Liver (tissue), 9 donors: ENCODE measurements around the gene SYS1. TPM values are rescaled to one million over a fixed set of nuclear protein-coding genes. Genes with fewer than 3 reads are reported as not detected.

ENCODE experiments used
- DNase-seq: peaks from one replicate; pipeline ENCODE4 v3.0.0-alpha.2; 2017; ENCODE audit warnings: low spot score
- H3K27ac ChIP-seq, 2 donors: one replicate each; pipeline ENCODE4 v1.7.0; 2013; ENCODE audit warnings: inconsistent platforms in 2 of 2, low read length in 2 of 2, control low read depth in 1 of 2, low read depth in 1 of 2, mild to moderate bottlenecking in 1 of 2
- H3K27me3 ChIP-seq, 4 donors: one replicate each; pipeline versions ENCODE4 v1.6.1 to v1.7.0; 2013; ENCODE audit warnings: low read length in 3 of 4, inconsistent platforms in 1 of 4, mild to moderate bottlenecking in 1 of 4, moderate library complexity in 1 of 4; ENCODE audit not compliant: control insufficient read depth in 4 of 4, insufficient read depth in 4 of 4
- H3K36me3 ChIP-seq, 4 donors: one replicate each; pipeline versions ENCODE4 v1.6.1 to v1.7.0; 2013; ENCODE audit warnings: low read length in 3 of 4, mild to moderate bottlenecking in 3 of 4, low read depth in 1 of 4, moderate library complexity in 1 of 4; ENCODE audit not compliant: control insufficient read depth in 4 of 4, insufficient read depth in 3 of 4
- H3K4me1 ChIP-seq, 4 donors: one replicate each; pipeline versions ENCODE4 v1.6.1 to v1.7.0; 2013; ENCODE audit warnings: low read length in 3 of 4, mild to moderate bottlenecking in 3 of 4, moderate library complexity in 1 of 4; ENCODE audit not compliant: control insufficient read depth in 4 of 4, insufficient read depth in 4 of 4
- H3K4me3 ChIP-seq, 3 donors: one replicate each; pipeline versions ENCODE4 v1.6.1 to v1.7.0; 2013; ENCODE audit warnings: low read length in 3 of 3, control low read depth in 1 of 3, low read depth in 1 of 3, mild to moderate bottlenecking in 1 of 3
- H3K9ac ChIP-seq, 2 donors: one replicate each; pipeline ENCODE4 v1.7.0; 2013; ENCODE audit warnings: low read length in 2 of 2, mild to moderate bottlenecking in 2 of 2, moderate library complexity in 2 of 2, control low read depth in 1 of 2, low read depth in 1 of 2
- H3K9me3 ChIP-seq, 4 donors: one replicate each; pipeline versions ENCODE4 v1.6.1 to v1.7.0; 2013; ENCODE audit warnings: low read length in 3 of 4; ENCODE audit not compliant: control insufficient read depth in 4 of 4
- EGR1 ChIP-seq, 2 donors: IDR thresholded peaks; 2 replicates each; pipeline ENCODE4 v1.6.1; 2016 to 2018; ENCODE audit warnings: antibody characterized with exemption in 2 of 2, low read depth in 2 of 2
- FOXA1 ChIP-seq: IDR thresholded peaks from 2 replicates; pipeline ENCODE4 v1.6.1; 2016; ENCODE audit warnings: antibody characterized with exemption
- FOXA2 ChIP-seq: IDR thresholded peaks from 2 replicates; pipeline ENCODE4 v1.6.1; 2016; ENCODE audit warnings: antibody characterized with exemption
- GABPA ChIP-seq, 2 donors: IDR thresholded peaks in 1 of 2; conservative IDR thresholded peaks in 1 of 2; 2 replicates each; pipeline ENCODE4 v1.6.1; 2016; ENCODE audit warnings: antibody characterized with exemption in 2 of 2, mild to moderate bottlenecking in 1 of 2, moderate library complexity in 1 of 2
- HNF4A ChIP-seq, 2 donors: conservative IDR thresholded peaks; 2 replicates each; pipeline ENCODE4 v1.6.1; 2016; ENCODE audit warnings: antibody characterized with exemption in 2 of 2, mild to moderate bottlenecking in 2 of 2
- HNF4G ChIP-seq: IDR thresholded peaks from 2 replicates; pipeline ENCODE4 v1.6.1; 2016; ENCODE audit warnings: antibody characterized with exemption
- JUND ChIP-seq, 2 donors: IDR thresholded peaks; 2 replicates each; pipeline ENCODE4 v1.6.1; 2016; ENCODE audit warnings: antibody characterized with exemption in 2 of 2
- NR2F2 ChIP-seq: IDR thresholded peaks from 2 replicates; pipeline ENCODE4 v1.6.1; 2016; ENCODE audit warnings: antibody characterized with exemption
- RAD21 ChIP-seq, 2 donors: IDR thresholded peaks; 2 replicates each; pipeline ENCODE4 v1.6.1; 2016; ENCODE audit warnings: antibody characterized with exemption in 2 of 2, mild to moderate bottlenecking in 2 of 2
- RXRA ChIP-seq, 2 donors: IDR thresholded peaks; 2 replicates each; pipeline ENCODE4 v1.6.1; 2017 to 2018; ENCODE audit warnings: antibody characterized with exemption in 2 of 2, mild to moderate bottlenecking in 1 of 2
- SP1 ChIP-seq: IDR thresholded peaks from 2 replicates; pipeline ENCODE4 v1.6.1; 2018; ENCODE audit warnings: antibody characterized with exemption, mild to moderate bottlenecking
- TAF1 ChIP-seq: conservative IDR thresholded peaks from 2 replicates; pipeline ENCODE4 v1.6.1; 2016; ENCODE audit warnings: antibody characterized with exemption, mild to moderate bottlenecking
- YY1 ChIP-seq: IDR thresholded peaks from 2 replicates; pipeline ENCODE4 v1.6.1; 2016; ENCODE audit warnings: antibody characterized with exemption, mild to moderate bottlenecking
- WGBS: extraction: QIAGEN DNeasy Blood & Tissue Kit; methylation state at CpG from one replicate; pipeline ENCODE4 v1.1.7; 2013; 5-methylcytosine and 5-hydroxymethylcytosine counted together
- polyA plus RNA-seq, 2 donors: library from polyadenylated mRNA; stranded (reverse) in 1 of 2; unstranded in 1 of 2; fragments of 200-250 nt in 1 of 2; fragments of >200 nt in 1 of 2; fragmentation: Nextera tagmentation in 1 of 2; extraction: Ambion mirVana in 1 of 2; gene quantifications; one replicate each; pipeline versions ENCODE4 v1.2.1 to v1.2.3, GENCODE V29; 2013 to 2015
- total RNA-seq, 2 donors: library from RNA; depleted of rRNA; stranded (reverse); fragments of >200 nt; gene quantifications; one replicate each; pipeline ENCODE4 v1.2.3, GENCODE V29; 2014
- TF ChIP-seq, protein P1 (sequence below): IDR thresholded peaks from 2 replicates; pipeline ENCODE4 v1.6.1; 2016; ENCODE audit warnings: antibody characterized with exemption, mild to moderate bottlenecking
- TF ChIP-seq, protein P2 (sequence below): fragments of 150-350 bp; IDR thresholded peaks from 2 replicates; pipeline ENCODE4 v1.5.1; 2017; ENCODE audit warnings: improper control_type of control experiment, low read depth, low read length; ENCODE audit not compliant: missing input control
- TF ChIP-seq, protein P3 (sequence below): IDR thresholded peaks from 2 replicates; pipeline ENCODE4 v1.6.1; 2016; ENCODE audit warnings: antibody characterized with exemption
- TF ChIP-seq, protein P4 (sequence below): IDR thresholded peaks from 2 replicates; pipeline ENCODE4 v1.6.1; 2016; ENCODE audit warnings: antibody characterized with exemption
- TF ChIP-seq, protein P5 (sequence below): IDR thresholded peaks from 2 replicates; pipeline ENCODE4 v1.6.1; 2016; ENCODE audit warnings: antibody characterized with exemption
- donor health status: healthy.
- donor health status: healthy.
- donor health status: healthy.
- donor health status: healthy.
- donor health status: healthy.

SYS1 gene
- total and polyA plus RNA-seq, 4 donors = 15.0 to 37.8 (median 28.1) TPM

DNA sequence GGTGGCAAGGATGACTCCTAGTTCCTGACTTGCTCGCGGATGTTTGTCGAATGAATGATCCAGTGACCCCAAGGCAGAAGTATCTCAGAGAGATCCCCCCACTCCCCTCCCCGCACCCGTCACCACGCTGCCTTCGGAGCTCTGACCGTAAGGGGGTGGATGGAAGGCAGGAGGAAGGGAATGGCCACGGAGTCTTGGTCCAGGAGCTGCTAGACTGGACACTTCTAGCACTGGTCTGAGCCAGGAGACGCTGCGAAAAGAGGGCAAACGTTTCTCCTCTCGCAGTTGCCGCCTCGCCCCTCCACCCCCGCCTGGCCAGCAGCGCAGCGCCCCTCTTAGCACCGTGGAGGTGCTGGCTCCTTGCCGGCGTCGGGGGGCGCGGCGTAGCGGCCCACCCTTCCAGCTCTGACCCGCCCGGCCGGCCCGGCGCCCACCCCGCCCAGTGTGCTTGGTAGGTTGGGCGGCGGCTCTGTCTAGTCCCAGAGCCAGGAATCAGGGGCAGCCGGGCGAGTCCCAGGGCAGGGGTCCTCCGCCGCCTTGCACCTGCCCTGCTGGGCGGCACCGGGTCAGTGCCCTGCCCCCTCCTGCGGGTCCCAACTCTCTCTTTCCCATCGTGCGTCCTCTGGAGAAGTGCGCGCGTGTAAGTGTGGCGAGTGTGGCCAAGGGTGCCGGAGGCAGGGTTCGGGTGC is 42.8 kb downstream of the SYS1 start:
- H3K4me1 ChIP-seq = peaks cover 0 to 19% (median 11%) of the 10 kb centered on the region in 4 donors
- WGBS = 4% methylated on average over 49 of the region's 49 CpGs
- H3K27me3 ChIP-seq = peaks cover 0 to 2% (median 0%) of the 10 kb centered on the region in 4 donors
- no peak overlapping the region for H3K9ac ChIP-seq
- TF ChIP-seq HNF4G (no peak), TAF1 (no peak), GABPA (IDR thresholded peaks at IDR 0.05 in 1 of 2, conservative IDR thresholded peaks at IDR 0.05 in 1 of 2) (no peak), RAD21 (IDR thresholded peaks at IDR 0.05) (no peak), SP1 (no peak), JUND (IDR thresholded peaks at IDR 0.05) (no peak), HNF4A (conservative IDR thresholded peaks at IDR 0.05) (no peak), EGR1 (IDR thresholded peaks at IDR 0.05; ENCODE audit: low read depth in 2 of 2) (no peak), FOXA1 (no peak), YY1 (no peak), FOXA2 (no peak), NR2F2 (no peak), RXRA (IDR thresholded peaks at IDR 0.05) (no peak)
- TF ChIP-seq, protein P1, sequence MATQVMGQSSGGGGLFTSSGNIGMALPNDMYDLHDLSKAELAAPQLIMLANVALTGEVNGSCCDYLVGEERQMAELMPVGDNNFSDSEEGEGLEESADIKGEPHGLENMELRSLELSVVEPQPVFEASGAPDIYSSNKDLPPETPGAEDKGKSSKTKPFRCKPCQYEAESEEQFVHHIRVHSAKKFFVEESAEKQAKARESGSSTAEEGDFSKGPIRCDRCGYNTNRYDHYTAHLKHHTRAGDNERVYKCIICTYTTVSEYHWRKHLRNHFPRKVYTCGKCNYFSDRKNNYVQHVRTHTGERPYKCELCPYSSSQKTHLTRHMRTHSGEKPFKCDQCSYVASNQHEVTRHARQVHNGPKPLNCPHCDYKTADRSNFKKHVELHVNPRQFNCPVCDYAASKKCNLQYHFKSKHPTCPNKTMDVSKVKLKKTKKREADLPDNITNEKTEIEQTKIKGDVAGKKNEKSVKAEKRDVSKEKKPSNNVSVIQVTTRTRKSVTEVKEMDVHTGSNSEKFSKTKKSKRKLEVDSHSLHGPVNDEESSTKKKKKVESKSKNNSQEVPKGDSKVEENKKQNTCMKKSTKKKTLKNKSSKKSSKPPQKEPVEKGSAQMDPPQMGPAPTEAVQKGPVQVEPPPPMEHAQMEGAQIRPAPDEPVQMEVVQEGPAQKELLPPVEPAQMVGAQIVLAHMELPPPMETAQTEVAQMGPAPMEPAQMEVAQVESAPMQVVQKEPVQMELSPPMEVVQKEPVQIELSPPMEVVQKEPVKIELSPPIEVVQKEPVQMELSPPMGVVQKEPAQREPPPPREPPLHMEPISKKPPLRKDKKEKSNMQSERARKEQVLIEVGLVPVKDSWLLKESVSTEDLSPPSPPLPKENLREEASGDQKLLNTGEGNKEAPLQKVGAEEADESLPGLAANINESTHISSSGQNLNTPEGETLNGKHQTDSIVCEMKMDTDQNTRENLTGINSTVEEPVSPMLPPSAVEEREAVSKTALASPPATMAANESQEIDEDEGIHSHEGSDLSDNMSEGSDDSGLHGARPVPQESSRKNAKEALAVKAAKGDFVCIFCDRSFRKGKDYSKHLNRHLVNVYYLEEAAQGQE = no peak
- TF ChIP-seq, protein P2, sequence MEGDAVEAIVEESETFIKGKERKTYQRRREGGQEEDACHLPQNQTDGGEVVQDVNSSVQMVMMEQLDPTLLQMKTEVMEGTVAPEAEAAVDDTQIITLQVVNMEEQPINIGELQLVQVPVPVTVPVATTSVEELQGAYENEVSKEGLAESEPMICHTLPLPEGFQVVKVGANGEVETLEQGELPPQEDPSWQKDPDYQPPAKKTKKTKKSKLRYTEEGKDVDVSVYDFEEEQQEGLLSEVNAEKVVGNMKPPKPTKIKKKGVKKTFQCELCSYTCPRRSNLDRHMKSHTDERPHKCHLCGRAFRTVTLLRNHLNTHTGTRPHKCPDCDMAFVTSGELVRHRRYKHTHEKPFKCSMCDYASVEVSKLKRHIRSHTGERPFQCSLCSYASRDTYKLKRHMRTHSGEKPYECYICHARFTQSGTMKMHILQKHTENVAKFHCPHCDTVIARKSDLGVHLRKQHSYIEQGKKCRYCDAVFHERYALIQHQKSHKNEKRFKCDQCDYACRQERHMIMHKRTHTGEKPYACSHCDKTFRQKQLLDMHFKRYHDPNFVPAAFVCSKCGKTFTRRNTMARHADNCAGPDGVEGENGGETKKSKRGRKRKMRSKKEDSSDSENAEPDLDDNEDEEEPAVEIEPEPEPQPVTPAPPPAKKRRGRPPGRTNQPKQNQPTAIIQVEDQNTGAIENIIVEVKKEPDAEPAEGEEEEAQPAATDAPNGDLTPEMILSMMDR = no peak
- TF ChIP-seq, protein P3, sequence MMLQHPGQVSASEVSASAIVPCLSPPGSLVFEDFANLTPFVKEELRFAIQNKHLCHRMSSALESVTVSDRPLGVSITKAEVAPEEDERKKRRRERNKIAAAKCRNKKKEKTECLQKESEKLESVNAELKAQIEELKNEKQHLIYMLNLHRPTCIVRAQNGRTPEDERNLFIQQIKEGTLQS = no peak
- TF ChIP-seq, protein P4, sequence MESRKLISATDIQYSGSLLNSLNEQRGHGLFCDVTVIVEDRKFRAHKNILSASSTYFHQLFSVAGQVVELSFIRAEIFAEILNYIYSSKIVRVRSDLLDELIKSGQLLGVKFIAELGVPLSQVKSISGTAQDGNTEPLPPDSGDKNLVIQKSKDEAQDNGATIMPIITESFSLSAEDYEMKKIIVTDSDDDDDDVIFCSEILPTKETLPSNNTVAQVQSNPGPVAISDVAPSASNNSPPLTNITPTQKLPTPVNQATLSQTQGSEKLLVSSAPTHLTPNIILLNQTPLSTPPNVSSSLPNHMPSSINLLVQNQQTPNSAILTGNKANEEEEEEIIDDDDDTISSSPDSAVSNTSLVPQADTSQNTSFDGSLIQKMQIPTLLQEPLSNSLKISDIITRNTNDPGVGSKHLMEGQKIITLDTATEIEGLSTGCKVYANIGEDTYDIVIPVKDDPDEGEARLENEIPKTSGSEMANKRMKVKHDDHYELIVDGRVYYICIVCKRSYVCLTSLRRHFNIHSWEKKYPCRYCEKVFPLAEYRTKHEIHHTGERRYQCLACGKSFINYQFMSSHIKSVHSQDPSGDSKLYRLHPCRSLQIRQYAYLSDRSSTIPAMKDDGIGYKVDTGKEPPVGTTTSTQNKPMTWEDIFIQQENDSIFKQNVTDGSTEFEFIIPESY = no peak
- TF ChIP-seq, protein P5, sequence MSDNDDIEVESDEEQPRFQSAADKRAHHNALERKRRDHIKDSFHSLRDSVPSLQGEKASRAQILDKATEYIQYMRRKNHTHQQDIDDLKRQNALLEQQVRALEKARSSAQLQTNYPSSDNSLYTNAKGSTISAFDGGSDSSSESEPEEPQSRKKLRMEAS = no peak
- peaks cover 0 to 3% (median 1%) of the 10 kb centered on the region in 4 donors for H3K36me3 ChIP-seq
- H3K9me3 ChIP-seq = peaks cover under 1 to 4% (median 2%) of the 10 kb centered on the region in 4 donors
- no peak for DNase-seq
- peak overlapping the region; percentile 56 to 73 (median 70) for H3K4me3 ChIP-seq
- peak overlapping the region in 1 of 2 donors; percentile 38 for H3K27ac ChIP-seq
